IMR-90 (cell line): ENCODE results near the gene ACSS3. TPM values are rescaled to one million over a fixed set of nuclear protein-coding genes. Genes with fewer than 3 reads are reported as not detected.

ENCODE experiments used
- ATAC-seq: fragments of 200-7000 bp; cut with Tn5 transposase; 2 replicates; pipeline ENCODE4 v1.9.1; 2020; ENCODE audit warnings: low read depth, mild to moderate bottlenecking, moderate library complexity
- BruUV-seq: library from RNA; stranded (reverse); fragments of 400-500 nt; replicated peaks from 2 replicates; lab custom pipeline; 2021; lab: Mats Ljungman, UMichigan
- CTCF ChIA-PET: fragments of 300-600 bp; formaldehyde crosslinking; extraction: SDS; loops from one replicate; lab custom pipeline; 2021; ENCODE audit warnings: antibody characterized with exemption; lab: Yijun Ruan, JAX
- POLR2A ChIA-PET: fragments of 300-600 bp; sonication (Branson Sonifier 250); formaldehyde crosslinking; loops from one replicate; lab custom pipeline; 2022; ENCODE audit warnings: antibody characterized with exemption; ENCODE audit not compliant: unreplicated experiment; lab: Charles Lee
- DNase-seq: peaks from one replicate; pipeline ENCODE4 v3.0.0; 2013
- H2AFZ ChIP-seq: replicated peaks from 2 replicates; pipeline ENCODE3; 2013; ENCODE audit warnings: low read length, mild to moderate bottlenecking; ENCODE audit not compliant: poor library complexity
- H2AK5ac ChIP-seq: 2 replicates; pipeline ENCODE4 v1.6.1; 2013; ENCODE audit warnings: low read depth, low read length, inconsistent platforms
- H2AK9ac ChIP-seq: replicated peaks from 2 replicates; pipeline ENCODE3; 2013; ENCODE audit warnings: mild to moderate bottlenecking, low read depth, low read length, moderate library complexity; ENCODE audit not compliant: poor library complexity
- H2BK120ac ChIP-seq: 2 replicates; pipeline ENCODE4 v1.6.1; 2013; ENCODE audit warnings: low read depth, low read length, inconsistent platforms
- H2BK15ac ChIP-seq: 3 replicates; pipeline ENCODE4 v1.6.1; 2013; ENCODE audit warnings: low read depth, low read length, inconsistent platforms
- H2BK20ac ChIP-seq: 2 replicates; pipeline ENCODE4 v1.6.1; 2013; ENCODE audit warnings: low read depth, mild to moderate bottlenecking, inconsistent platforms, low read length, moderate library complexity
- H2BK5ac ChIP-seq: 2 replicates; pipeline ENCODE4 v1.6.1; 2013; ENCODE audit warnings: mild to moderate bottlenecking, low read depth, low read length, inconsistent platforms; ENCODE audit not compliant: poor library complexity, severe bottlenecking
- H3K14ac ChIP-seq: replicated peaks from 2 replicates; pipeline ENCODE4 v1.6.1; 2013; ENCODE audit warnings: low read depth, low read length, inconsistent platforms
- H3K18ac ChIP-seq: 2 replicates; pipeline ENCODE4 v1.6.1; 2013; ENCODE audit warnings: low read depth, low read length, control low read depth
- H3K23ac ChIP-seq: 2 replicates; pipeline ENCODE4 v1.6.1; 2013; ENCODE audit warnings: low read depth, low read length, inconsistent platforms
- H3K27ac ChIP-seq: 2 replicates; pipeline ENCODE4 v1.5.1; 2013; ENCODE audit warnings: mild to moderate bottlenecking, control low read depth, low read length; ENCODE audit not compliant: insufficient read depth
- H3K27me3 ChIP-seq: 2 replicates; pipeline ENCODE4 v1.6.1; 2013; ENCODE audit warnings: low read length; ENCODE audit not compliant: control insufficient read depth, insufficient read depth
- H3K36me3 ChIP-seq: 2 replicates; pipeline ENCODE4 v1.6.1; 2013; ENCODE audit warnings: low read length, mixed read lengths; ENCODE audit not compliant: control insufficient read depth, insufficient read depth
- H3K4ac ChIP-seq: 2 replicates; pipeline ENCODE4 v1.6.1; 2013; ENCODE audit warnings: low read depth, low read length, inconsistent platforms
- H3K4me1 ChIP-seq: 2 replicates; pipeline ENCODE4 v1.6.1; 2013; ENCODE audit warnings: low read length, mixed read lengths; ENCODE audit not compliant: control insufficient read depth, insufficient read depth
- H3K4me2 ChIP-seq: 2 replicates; pipeline ENCODE4 v1.6.1; 2013; ENCODE audit warnings: low read depth, mild to moderate bottlenecking, control low read depth, low read length, moderate library complexity
- H3K4me3 ChIP-seq: 2 replicates; pipeline ENCODE4 v1.5.1; 2013; ENCODE audit warnings: low read depth, mild to moderate bottlenecking, control low read depth, low read length, moderate library complexity; ENCODE audit not compliant: insufficient read depth
- H3K56ac ChIP-seq: 2 replicates; pipeline ENCODE4 v1.6.1; 2013; ENCODE audit warnings: low read length, inconsistent platforms; ENCODE audit not compliant: insufficient read depth; ENCODE audit errors: extremely low read depth
- H3K79me1 ChIP-seq, 2 experiments: 2 replicates each; pipeline ENCODE4 v1.6.1; 2013; ENCODE audit warnings: low read length in 2 of 2, inconsistent platforms in 1 of 2, low read depth in 1 of 2
- H3K9ac ChIP-seq: 2 replicates; pipeline ENCODE4 v1.6.1; 2013; ENCODE audit warnings: low read depth, low read length, control low read depth
- H3K9me1 ChIP-seq: 2 replicates; pipeline ENCODE4 v1.6.1; 2013; ENCODE audit warnings: low read length, inconsistent platforms; ENCODE audit not compliant: insufficient read depth
- H3K9me3 ChIP-seq: 2 replicates; pipeline ENCODE4 v1.6.1; 2013; ENCODE audit warnings: low read length; ENCODE audit not compliant: control insufficient read depth, insufficient read depth
- H4K20me1 ChIP-seq: 2 replicates; pipeline ENCODE4 v1.6.1; 2013; ENCODE audit warnings: low read length, inconsistent platforms; ENCODE audit not compliant: insufficient read depth
- H4K5ac ChIP-seq: 2 replicates; pipeline ENCODE4 v1.6.1; 2013; ENCODE audit warnings: mild to moderate bottlenecking, low read depth, low read length, control low read depth
- H4K8ac ChIP-seq, 2 experiments: 2 replicates each; pipeline ENCODE4 v1.6.1; 2013; ENCODE audit warnings: low read depth in 2 of 2, low read length in 2 of 2, control low read depth in 1 of 2, inconsistent platforms in 1 of 2
- H4K91ac ChIP-seq: 2 replicates; pipeline ENCODE4 v1.6.1; 2013; ENCODE audit warnings: low read depth, low read length, inconsistent platforms; ENCODE audit not compliant: insufficient read depth
- BHLHE40 ChIP-seq: fragments of 150-350 bp; IDR thresholded peaks from 2 replicates; pipeline ENCODE4 v1.6.1; 2016; ENCODE audit warnings: mild to moderate bottlenecking, low read depth, low read length
- CHD1 ChIP-seq: IDR thresholded peaks from 2 replicates; pipeline ENCODE4 v1.6.1; 2012; ENCODE audit warnings: low read depth, low read length, improper control_type of control experiment
- MAFK ChIP-seq: IDR thresholded peaks from 2 replicates; pipeline ENCODE4 v1.6.1; 2012; ENCODE audit warnings: low read depth, low read length, improper control_type of control experiment
- NFE2L2 ChIP-seq: fragments of 150-350 bp; IDR thresholded peaks from 2 replicates; pipeline ENCODE4 v1.6.1; 2016; ENCODE audit warnings: low read depth, mild to moderate bottlenecking, low read length
- WGBS, 2 experiments: methylation state at CpG; one replicate each; pipeline versions ENCODE4 v1.1.5 to v1.1.7; 2013; ENCODE audit warnings: missing lambda C conversion rate in 2 of 2; ENCODE audit not compliant: insufficient read length in 1 of 2; ENCODE audit errors: extremely low coverage in 2 of 2; 5-methylcytosine and 5-hydroxymethylcytosine counted together
- dilution Hi-C: fragments of 300-500 bp; cut with HindIII; formaldehyde crosslinking; loops from one replicate; pipeline ENCODE4 v1.14.3; 2018; ENCODE audit warnings: low sequenced_read_pairs; ENCODE audit not compliant: unreplicated experiment
- in situ Hi-C: fragments of 300-500 bp; cut with MboI; formaldehyde crosslinking; loops from 3 replicates; pipeline ENCODE4 v1.14.3; 2019; ENCODE audit warnings: low sequenced_read_pairs, inconsistent platforms, mixed read lengths
- intact Hi-C: fragments of 100-400 bp; cut with micrococcal nuclease; formaldehyde crosslinking; loops from 2 replicates; pipeline ENCODE4 v1.10.0; 2022
- polyA plus RNA-seq, 3 experiments: library from polyadenylated mRNA; depleted of rRNA; stranded (reverse); fragments of >200 nt; gene quantifications; 2 replicates each; pipeline ENCODE4 v1.2.3, GENCODE V29; 2012; ENCODE audit warnings: low replicate concordance in 1 of 3
- total RNA-seq: library from RNA; depleted of rRNA; stranded (reverse); fragments of >200 nt; gene quantifications from 2 replicates; pipeline ENCODE4 v1.2.3, GENCODE V29; 2012
- TF ChIP-seq, protein P1 (sequence below): conservative IDR thresholded peaks from 2 replicates; pipeline ENCODE4 v1.5.1; 2012; ENCODE audit warnings: mild to moderate bottlenecking, low read depth, low read length, improper control_type of control experiment

ACSS3 gene
- total and polyA plus RNA-seq, 2 of the 4 experiments (the other 2 are of a cell fraction) = 0.84 to 2.0 TPM

GRCh38 chr12:81229759-81230158 lies 151.9 kb downstream of the ACSS3 start:
- WGBS, 2 experiments = no CpG with 5 or more reads among the region's 5 CpGs
- H3K4me3 ChIP-seq = no peak overlapping the region
- no peaks in the 10 kb centered on the region for H3K4me1 ChIP-seq
- no peak for DNase-seq
- CTCF ChIA-PET = no interaction called here
- H4K91ac ChIP-seq = no peak overlapping the region
- H4K20me1 ChIP-seq = no peaks in the 10 kb centered on the region
- H2AK9ac ChIP-seq = no peak overlapping the region
- BruUV-seq = no TSS peak
- POLR2A ChIA-PET = no interaction called here
- no peak overlapping the region for H4K8ac ChIP-seq
- H2BK15ac ChIP-seq = no peak overlapping the region
- no peaks in the 10 kb centered on the region for H3K36me3 ChIP-seq
- H3K18ac ChIP-seq = no peak overlapping the region
- no peak overlapping the region for H3K14ac ChIP-seq
- H3K9ac ChIP-seq = no peak overlapping the region
- no peak overlapping the region for H3K4me2 ChIP-seq
- no peaks in the 10 kb centered on the region for H3K79me1 ChIP-seq
- TF ChIP-seq CHD1 (no peak), NFE2L2 (no peak), BHLHE40 (no peak), MAFK (no peak)
- TF ChIP-seq, protein P1, sequence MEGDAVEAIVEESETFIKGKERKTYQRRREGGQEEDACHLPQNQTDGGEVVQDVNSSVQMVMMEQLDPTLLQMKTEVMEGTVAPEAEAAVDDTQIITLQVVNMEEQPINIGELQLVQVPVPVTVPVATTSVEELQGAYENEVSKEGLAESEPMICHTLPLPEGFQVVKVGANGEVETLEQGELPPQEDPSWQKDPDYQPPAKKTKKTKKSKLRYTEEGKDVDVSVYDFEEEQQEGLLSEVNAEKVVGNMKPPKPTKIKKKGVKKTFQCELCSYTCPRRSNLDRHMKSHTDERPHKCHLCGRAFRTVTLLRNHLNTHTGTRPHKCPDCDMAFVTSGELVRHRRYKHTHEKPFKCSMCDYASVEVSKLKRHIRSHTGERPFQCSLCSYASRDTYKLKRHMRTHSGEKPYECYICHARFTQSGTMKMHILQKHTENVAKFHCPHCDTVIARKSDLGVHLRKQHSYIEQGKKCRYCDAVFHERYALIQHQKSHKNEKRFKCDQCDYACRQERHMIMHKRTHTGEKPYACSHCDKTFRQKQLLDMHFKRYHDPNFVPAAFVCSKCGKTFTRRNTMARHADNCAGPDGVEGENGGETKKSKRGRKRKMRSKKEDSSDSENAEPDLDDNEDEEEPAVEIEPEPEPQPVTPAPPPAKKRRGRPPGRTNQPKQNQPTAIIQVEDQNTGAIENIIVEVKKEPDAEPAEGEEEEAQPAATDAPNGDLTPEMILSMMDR = no peak
- H4K5ac ChIP-seq = no peak overlapping the region
- H2AFZ ChIP-seq = no peak overlapping the region
- no peak overlapping the region for H2AK5ac ChIP-seq
- no peak overlapping the region for H3K23ac ChIP-seq
- intact Hi-C loops (no loop called here), dilution Hi-C loops (no loop called here), in situ Hi-C loops (no loop called here)
- no peak for ATAC-seq
- no peaks in the 10 kb centered on the region for H3K9me1 ChIP-seq
- H2BK20ac ChIP-seq = no peak overlapping the region
- no peaks in the 10 kb centered on the region for H3K27me3 ChIP-seq
- H3K9me3 ChIP-seq = no peaks in the 10 kb centered on the region
- H3K27ac ChIP-seq = no peak overlapping the region
- H2BK5ac ChIP-seq = no peak overlapping the region
- no peak overlapping the region for H2BK120ac ChIP-seq
- H3K56ac ChIP-seq = no peak overlapping the region
- H3K4ac ChIP-seq = no peak overlapping the region
